H9 (cell line): Measurements from ENCODE around the gene RGL4. TPM values are rescaled to one million over a fixed set of nuclear protein-coding genes. Genes with fewer than 3 reads are reported as not detected.

Source experiments
- DNase-seq: peaks from one replicate; pipeline ENCODE4 v3.0.0-alpha.2; 2017
- H2AFZ ChIP-seq: one replicate; pipeline ENCODE4 v1.6.1; 2013; ENCODE audit warnings: mild to moderate bottlenecking, low read length, control low read depth, moderate library complexity
- H2AK5ac ChIP-seq: 2 replicates; pipeline ENCODE4 v1.6.1; 2013; ENCODE audit warnings: low read length, control low read depth, mixed read lengths; ENCODE audit not compliant: insufficient read length
- H2BK120ac ChIP-seq: one replicate; pipeline ENCODE4 v1.6.1; 2013; ENCODE audit warnings: low read depth, mild to moderate bottlenecking, low read length, control low read depth, inconsistent platforms; ENCODE audit not compliant: poor library complexity, severe bottlenecking
- H2BK12ac ChIP-seq: 2 replicates; pipeline ENCODE4 v1.6.1; 2013; ENCODE audit warnings: low read length, control low read depth, mixed read lengths, low read depth; ENCODE audit not compliant: insufficient read length
- H2BK15ac ChIP-seq: 2 replicates; pipeline ENCODE4 v1.6.1; 2013; ENCODE audit warnings: low read depth, low read length, control low read depth
- H2BK20ac ChIP-seq: one replicate; pipeline ENCODE4 v1.6.1; 2013; ENCODE audit warnings: low read depth, mild to moderate bottlenecking, low read length, control low read depth, inconsistent platforms; ENCODE audit not compliant: poor library complexity, severe bottlenecking
- H2BK5ac ChIP-seq: 2 replicates; pipeline ENCODE4 v1.6.1; 2013; ENCODE audit warnings: low read length, control low read depth, mixed read lengths; ENCODE audit not compliant: insufficient read length
- H3K14ac ChIP-seq: 2 replicates; pipeline ENCODE4 v1.6.1; 2013; ENCODE audit warnings: low read length, control low read depth; ENCODE audit not compliant: insufficient read depth
- H3K18ac ChIP-seq: 2 replicates; pipeline ENCODE4 v1.6.1; 2013; ENCODE audit warnings: low read depth, mild to moderate bottlenecking, mixed read lengths, low read length, control low read depth; ENCODE audit not compliant: insufficient read length
- H3K23ac ChIP-seq: 2 replicates; pipeline ENCODE4 v1.6.1; 2013; ENCODE audit warnings: low read length, control low read depth, mixed read lengths, low read depth; ENCODE audit not compliant: insufficient read length
- H3K23me2 ChIP-seq: 2 replicates; pipeline ENCODE4 v1.6.1; 2013; ENCODE audit warnings: low read depth, mild to moderate bottlenecking, mixed read lengths, low read length, control low read depth; ENCODE audit not compliant: insufficient read length, poor library complexity, severe bottlenecking
- H3K27ac ChIP-seq: 2 replicates; pipeline ENCODE4 v1.5.1; 2013; ENCODE audit warnings: low read length, control low read depth, mixed read lengths, low read depth; ENCODE audit not compliant: insufficient read length
- H3K27me3 ChIP-seq: 2 replicates; pipeline ENCODE4 v1.6.1; 2013; ENCODE audit warnings: low read length, control low read depth, inconsistent platforms; ENCODE audit not compliant: insufficient read depth
- H3K4ac ChIP-seq: 2 replicates; pipeline ENCODE4 v1.6.1; 2013; ENCODE audit warnings: low read depth, mild to moderate bottlenecking, control low read depth, inconsistent platforms, low read length, moderate library complexity
- H3K4me1 ChIP-seq: 2 replicates; pipeline ENCODE4 v1.6.1; 2013; ENCODE audit warnings: low read length, control low read depth, inconsistent platforms; ENCODE audit not compliant: insufficient read depth
- H3K4me2 ChIP-seq: 2 replicates; pipeline ENCODE4 v1.6.1; 2013; ENCODE audit warnings: low read length, control low read depth, mixed read lengths; ENCODE audit not compliant: insufficient read length, insufficient read depth
- H3K56ac ChIP-seq: 2 replicates; pipeline ENCODE4 v1.6.1; 2013; ENCODE audit warnings: low read depth, mild to moderate bottlenecking, mixed read lengths, low read length, control low read depth; ENCODE audit not compliant: insufficient read length
- H3K79me1 ChIP-seq: 2 replicates; pipeline ENCODE4 v1.6.1; 2013; ENCODE audit warnings: low read depth, mild to moderate bottlenecking, moderate library complexity, low read length, control low read depth, inconsistent platforms; ENCODE audit not compliant: insufficient read depth, poor library complexity, severe bottlenecking
- H3K79me2 ChIP-seq: 2 replicates; pipeline ENCODE4 v1.6.1; 2013; ENCODE audit warnings: low read length, control low read depth, inconsistent platforms; ENCODE audit not compliant: insufficient read depth
- H3K9ac ChIP-seq: 2 replicates; pipeline ENCODE4 v1.6.1; 2013; ENCODE audit warnings: low read length, control low read depth, mixed read lengths; ENCODE audit not compliant: insufficient read length; ENCODE audit errors: extremely low read depth
- H3K9me3 ChIP-seq: one replicate; pipeline ENCODE4 v1.6.1; 2013; ENCODE audit warnings: low read depth, low read length, inconsistent platforms; ENCODE audit not compliant: control insufficient read depth
- H3T11ph ChIP-seq: one replicate; pipeline ENCODE4 v1.6.1; 2013; ENCODE audit warnings: mild to moderate bottlenecking, low read length, control low read depth, inconsistent platforms
- H4K20me1 ChIP-seq: one replicate; pipeline ENCODE4 v1.6.1; 2013; ENCODE audit not compliant: control insufficient read depth, insufficient read length, insufficient read depth
- H4K5ac ChIP-seq: 2 replicates; pipeline ENCODE4 v1.6.1; 2013; ENCODE audit warnings: low read depth, mild to moderate bottlenecking, mixed read lengths, low read length, control low read depth; ENCODE audit not compliant: insufficient read length
- H4K8ac ChIP-seq: replicated peaks from 2 replicates; pipeline ENCODE4 v1.6.1; 2013; ENCODE audit warnings: low read length, control low read depth, mixed read lengths, low read depth; ENCODE audit not compliant: insufficient read length
- H4K91ac ChIP-seq: 2 replicates; pipeline ENCODE4 v1.6.1; 2013; ENCODE audit warnings: low read depth, mild to moderate bottlenecking, moderate library complexity, mixed read lengths, low read length, control low read depth; ENCODE audit not compliant: insufficient read length
- H3K27ac Mint-ChIP-seq, 3 experiments: 2 replicates in 2 of 3; 3 replicates in 1 of 3; pipeline ENCODE4 v1.8.0; 2020 to 2021; ENCODE audit warnings: mixed read lengths in 3 of 3, mild to moderate bottlenecking in 1 of 3, moderate library complexity in 1 of 3
- H3K27me3 Mint-ChIP-seq: 2 replicates; pipeline ENCODE4 v1.8.0; 2021; ENCODE audit warnings: low read depth, mild to moderate bottlenecking, moderate library complexity, mixed read lengths
- H3K36me3 Mint-ChIP-seq, 3 experiments: 2 replicates in 2 of 3; 3 replicates in 1 of 3; pipeline ENCODE4 v1.8.0; 2020 to 2021; ENCODE audit warnings: low read depth in 3 of 3, mixed read lengths in 3 of 3; ENCODE audit not compliant: insufficient read depth in 1 of 3
- H3K4me1 Mint-ChIP-seq, 2 experiments: 2 replicates each; pipeline ENCODE4 v1.8.0; 2020; ENCODE audit warnings: mixed read lengths in 2 of 2
- H3K4me3 Mint-ChIP-seq, 2 experiments: 2 replicates in 1 of 2; 3 replicates in 1 of 2; pipeline ENCODE4 v1.8.0; 2020 to 2021; ENCODE audit warnings: mild to moderate bottlenecking in 2 of 2, mixed read lengths in 2 of 2, moderate library complexity in 1 of 2
- H3K9me3 Mint-ChIP-seq, 2 experiments: 2 replicates in 1 of 2; 3 replicates in 1 of 2; pipeline ENCODE4 v1.8.0; 2020; ENCODE audit warnings: mild to moderate bottlenecking in 2 of 2, mixed read lengths in 2 of 2, moderate library complexity in 1 of 2
- CTCF ChIP-seq: fragments of 200-600 bp; sonication (generic); conservative IDR thresholded peaks from 3 replicates; pipeline ENCODE4 v1.8.0; 2021; ENCODE audit warnings: antibody characterized with exemption, mild to moderate bottlenecking
- WGBS: extraction: QIAGEN DNeasy Blood & Tissue Kit; methylation state at CpG from one replicate; pipeline ENCODE4 v1.1.7; 2013; ENCODE audit warnings: missing lambda C conversion rate, low lambda C conversion rate, mixed read lengths; ENCODE audit not compliant: insufficient read length; ENCODE audit errors: extremely low coverage; 5-methylcytosine and 5-hydroxymethylcytosine counted together
- total RNA-seq: library from RNA; stranded (reverse); gene quantifications from 2 replicates; pipeline ENCODE4 v1.2.1, GENCODE V29; 2021

RGL4 gene
- total RNA-seq, 1 experiment from 2014 or later, result not detected

GRCh38 chr22:23720855-23721254 is 30.0 kb downstream of the RGL4 start:
- H3K9me3 ChIP-seq, result no peaks in the 10 kb centered on the region
- WGBS, result no CpG with 5 or more reads among the region's 6 CpGs
- H3K23me2 ChIP-seq, result peaks cover 3% of the 10 kb centered on the region
- Mint-ChIP-seq H3K9me3 (no peaks in the 10 kb centered on the region), H3K36me3 (no peaks in the 10 kb centered on the region), H3K27ac (no peak overlapping the region), H3K4me3 (no peak overlapping the region), H3K27me3 (peaks cover 4% of the 10 kb centered on the region), H3K4me1 (peaks cover 0 to 6% of the 10 kb centered on the region in 2 experiments; a peak in 2 of 4 replicates)
- H2BK15ac ChIP-seq, result no peak overlapping the region
- no peak for TF ChIP-seq CTCF
- H2BK5ac ChIP-seq, result no peak overlapping the region
- H3K18ac ChIP-seq, result no peak overlapping the region
- H2AK5ac ChIP-seq, result no peak overlapping the region
- H3K4me2 ChIP-seq, result no peak overlapping the region
- no peak for DNase-seq
- H4K8ac ChIP-seq, result no peak overlapping the region
- H3K79me1 ChIP-seq, result no peaks in the 10 kb centered on the region
- no peak overlapping the region for H2AFZ ChIP-seq
- H4K5ac ChIP-seq, result no peak overlapping the region
- H4K20me1 ChIP-seq, result no peaks in the 10 kb centered on the region
- H3K79me2 ChIP-seq, result no peaks in the 10 kb centered on the region
- no peak overlapping the region for H3K56ac ChIP-seq
- H3K27me3 ChIP-seq, result no peaks in the 10 kb centered on the region
- no peak overlapping the region for H3K14ac ChIP-seq
- no peak overlapping the region for H3T11ph ChIP-seq
- no peak overlapping the region for H2BK120ac ChIP-seq
- no peak overlapping the region for H2BK12ac ChIP-seq
- H3K4ac ChIP-seq, result no peak overlapping the region
- H3K23ac ChIP-seq, result no peak overlapping the region
- no peak overlapping the region for H3K9ac ChIP-seq
- no peak overlapping the region for H4K91ac ChIP-seq
- H3K27ac ChIP-seq, result no peak overlapping the region
- H3K4me1 ChIP-seq, result no peaks in the 10 kb centered on the region
- H2BK20ac ChIP-seq, result no peak overlapping the region
